ENCODE results near the gene MORN5.

DNA sequence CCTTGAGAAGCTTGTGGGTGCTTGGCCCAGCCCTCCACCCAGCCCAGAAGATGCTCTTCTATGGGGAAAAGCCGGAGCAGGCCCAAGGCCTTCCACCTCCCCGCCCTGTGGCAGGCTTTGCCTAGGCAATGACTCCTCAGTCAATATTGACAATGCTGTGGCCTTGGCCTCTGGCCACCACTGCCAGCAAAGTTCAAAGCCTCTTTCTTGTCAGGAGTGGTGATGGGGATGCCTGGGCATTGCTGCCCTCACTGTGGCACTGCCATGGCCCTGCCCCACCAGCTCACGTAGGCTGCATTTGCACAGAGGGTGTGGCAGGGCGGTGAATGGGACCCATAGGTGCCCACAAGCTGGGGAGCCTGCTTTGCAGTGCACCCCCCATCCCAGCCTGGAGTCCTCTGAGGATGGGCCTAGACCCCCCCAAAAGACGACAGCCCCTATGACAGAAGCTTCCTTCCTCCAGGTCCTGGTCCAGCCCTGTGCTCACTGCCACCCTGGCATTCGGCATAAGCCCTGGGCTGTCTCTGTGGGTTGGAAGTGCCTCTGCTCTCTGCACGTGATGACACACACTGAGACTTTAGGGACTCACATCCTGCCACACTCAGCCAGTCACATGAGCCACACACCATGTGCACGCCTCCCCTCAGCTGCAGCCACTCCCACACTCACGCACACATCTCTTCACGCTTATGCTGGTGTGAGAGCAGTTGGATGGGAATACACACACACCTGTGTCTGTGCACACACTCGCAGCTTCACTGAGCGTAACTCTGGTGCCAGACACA, 31.1 kb downstream of the MORN5 start:
- TF ChIP-seq CTCF (IDR thresholded peaks at IDR 0.05) (no peak), POLR2A (IDR thresholded peaks at IDR 0.05) (no peak)

Data from tibial nerve (tissue), 3 donors.